T-helper 1 cell treated with Interleukin-12 subunit alpha and Interleukin-12 subunit beta and Interleukin-4 antibody, amounts not matched to agents 30 μg/mL and 1 μg/mL, for 36 hours (primary cell): ENCODE results near the gene WWC2.
"Not testable (repeated sequence)": the region's sequence is repeated elsewhere in the genome, so short reads cannot be mapped to it uniquely, and the experiment has no call there.

Experiments
- H3K27ac Mint-ChIP-seq: one replicate; pipeline ENCODE4 v1.8.0; 2021; ENCODE audit warnings: mild to moderate bottlenecking, mixed read lengths
- H3K27me3 Mint-ChIP-seq: one replicate; pipeline ENCODE4 v1.8.0; 2021; ENCODE audit warnings: low read depth, mixed read lengths
- H3K36me3 Mint-ChIP-seq: one replicate; pipeline ENCODE4 v1.8.0; 2021; ENCODE audit warnings: low read depth, mixed read lengths
- H3K4me1 Mint-ChIP-seq: one replicate; pipeline ENCODE4 v1.8.0; 2021; ENCODE audit warnings: low read depth, mixed read lengths
- H3K4me3 Mint-ChIP-seq: one replicate; pipeline ENCODE4 v1.8.0; 2021; ENCODE audit warnings: mild to moderate bottlenecking, moderate library complexity, mixed read lengths
- H3K9me3 Mint-ChIP-seq: one replicate; pipeline ENCODE4 v1.8.0; 2021; ENCODE audit warnings: mixed read lengths

WWC2 gene

GRCh38 chr4:183181081-183181480, 82.0 kb downstream of the WWC2 start:
- Mint-ChIP-seq H3K4me3 (no peak overlapping the region), H3K9me3 (peaks cover 5% of the 10 kb centered on the region), H3K27me3 (peaks cover 22% of the 10 kb centered on the region), H3K4me1 (peaks cover 3% of the 10 kb centered on the region), H3K36me3 (no peaks in the 10 kb centered on the region), H3K27ac (no peak overlapping the region)

DNA sequence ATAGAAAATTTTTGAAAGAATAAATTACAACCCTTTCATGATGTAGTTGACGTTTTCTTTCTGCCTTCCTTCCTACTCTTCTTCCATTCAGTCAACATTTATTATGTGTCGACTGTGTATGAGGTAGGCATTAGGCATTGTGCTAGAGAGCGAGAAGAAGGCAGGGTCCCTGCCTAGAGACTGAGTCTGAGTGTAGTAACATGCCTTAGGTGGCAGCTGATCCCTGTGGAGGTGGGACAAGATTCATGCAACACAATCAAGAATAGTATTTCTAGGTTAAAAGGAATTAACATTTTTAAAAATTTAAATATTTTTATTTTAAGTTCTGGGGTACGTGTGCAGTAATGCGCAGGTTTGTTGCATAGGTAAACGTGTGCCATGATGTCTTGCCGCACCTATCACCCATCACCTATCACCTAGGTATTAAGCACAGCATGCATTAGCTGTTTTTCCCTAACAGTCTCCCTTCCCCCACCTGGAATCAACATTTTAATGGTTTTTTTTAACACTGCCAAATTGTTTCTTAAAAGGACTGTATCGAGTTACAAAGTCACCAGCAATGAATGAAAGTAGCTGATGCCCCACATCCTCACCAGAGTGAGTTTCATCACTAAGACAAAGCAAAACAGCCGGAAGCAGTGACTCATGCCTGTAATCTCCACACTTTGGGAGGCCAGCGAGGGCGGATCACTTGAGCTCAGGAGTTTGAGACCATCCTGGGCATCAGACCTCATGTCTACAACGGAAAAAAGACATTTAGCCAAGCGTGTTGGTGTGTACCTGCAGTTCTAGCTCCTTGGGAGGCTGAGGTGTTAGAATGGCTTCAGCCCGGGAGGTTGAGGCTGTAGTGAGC, 84.0 kb downstream of the WWC2 start:
- no peaks in the 10 kb centered on the region for H3K36me3 Mint-ChIP-seq
- H3K4me3 Mint-ChIP-seq = no peak overlapping the region
- H3K4me1 Mint-ChIP-seq = peaks cover 6% of the 10 kb centered on the region

GRCh38 chr4:183183906-183184535, 85.0 kb downstream of the WWC2 start:
- peaks cover 30% of the 10 kb centered on the region for H3K27me3 Mint-ChIP-seq
- peaks cover 5% of the 10 kb centered on the region for H3K9me3 Mint-ChIP-seq
- H3K4me3 Mint-ChIP-seq = no peak overlapping the region
- no peak overlapping the region for H3K27ac Mint-ChIP-seq
- peaks cover 6% of the 10 kb centered on the region for H3K4me1 Mint-ChIP-seq
- no peaks in the 10 kb centered on the region for H3K36me3 Mint-ChIP-seq

More for the DNA sequence above, 84.0 kb downstream of the WWC2 start:
- Mint-ChIP-seq H3K9me3 (peaks cover 5% of the 10 kb centered on the region), H3K27me3 (peaks cover 30% of the 10 kb centered on the region), H3K27ac (no peak overlapping the region)

GRCh38 chr4:183185018-183185417, 86.0 kb downstream of the WWC2 start:
- Mint-ChIP-seq H3K4me1 (peaks cover 6% of the 10 kb centered on the region), H3K36me3 (no peaks in the 10 kb centered on the region), H3K4me3 (no peak overlapping the region), H3K9me3 (peaks cover 5% of the 10 kb centered on the region), H3K27me3 (peaks cover 26% of the 10 kb centered on the region), H3K27ac (no peak overlapping the region)

DNA sequence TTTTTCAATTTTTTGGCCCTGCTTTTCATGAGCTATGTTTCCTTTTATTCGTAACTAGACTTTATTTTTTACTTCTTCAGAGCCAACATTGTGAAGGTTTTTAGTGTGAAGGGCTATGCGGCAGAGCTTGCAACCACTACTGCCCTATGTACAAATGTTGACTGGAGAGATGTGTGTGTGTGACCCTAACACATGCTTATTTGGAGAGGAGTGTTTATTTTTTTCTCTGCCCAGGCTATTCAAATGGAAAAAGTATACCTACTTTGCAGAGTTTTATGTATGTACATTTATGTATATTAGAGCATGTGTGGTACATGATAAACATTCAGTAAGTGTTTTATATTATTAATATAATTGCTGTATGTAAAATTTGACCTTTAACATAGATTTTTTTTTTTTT, 86.5 kb downstream of the WWC2 start:
- no peak overlapping the region for H3K4me3 Mint-ChIP-seq
- no peak overlapping the region for H3K27ac Mint-ChIP-seq
- peaks cover 26% of the 10 kb centered on the region for H3K27me3 Mint-ChIP-seq
- H3K36me3 Mint-ChIP-seq = no peaks in the 10 kb centered on the region
- peaks cover 5% of the 10 kb centered on the region for H3K9me3 Mint-ChIP-seq
- H3K4me1 Mint-ChIP-seq = peaks cover 6% of the 10 kb centered on the region

DNA sequence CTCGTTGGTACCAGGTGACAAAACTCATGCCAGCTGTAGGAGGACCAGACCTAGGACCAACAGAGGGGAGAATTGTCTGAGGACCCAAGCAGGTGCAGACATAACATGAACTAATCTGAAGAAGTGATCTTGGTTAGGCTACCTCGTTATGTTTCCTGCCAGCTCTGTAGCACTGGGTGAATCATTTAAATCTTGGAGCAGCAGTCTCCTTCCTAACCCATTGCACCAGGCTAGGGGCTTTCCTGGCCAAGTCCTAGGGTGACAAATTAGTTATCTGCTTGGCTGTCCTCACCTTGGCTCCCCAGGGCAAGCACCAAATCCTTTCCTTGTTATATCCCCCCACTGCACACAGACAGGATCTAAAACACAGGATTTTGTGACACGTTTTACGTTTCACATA, 87.8 kb downstream of the WWC2 start:
- Mint-ChIP-seq H3K27me3 (peaks cover 20% of the 10 kb centered on the region), H3K4me1 (peaks cover 6% of the 10 kb centered on the region), H3K9me3 (peaks cover 5% of the 10 kb centered on the region), H3K36me3 (no peaks in the 10 kb centered on the region), H3K27ac (no peak overlapping the region), H3K4me3 (no peak overlapping the region)

DNA sequence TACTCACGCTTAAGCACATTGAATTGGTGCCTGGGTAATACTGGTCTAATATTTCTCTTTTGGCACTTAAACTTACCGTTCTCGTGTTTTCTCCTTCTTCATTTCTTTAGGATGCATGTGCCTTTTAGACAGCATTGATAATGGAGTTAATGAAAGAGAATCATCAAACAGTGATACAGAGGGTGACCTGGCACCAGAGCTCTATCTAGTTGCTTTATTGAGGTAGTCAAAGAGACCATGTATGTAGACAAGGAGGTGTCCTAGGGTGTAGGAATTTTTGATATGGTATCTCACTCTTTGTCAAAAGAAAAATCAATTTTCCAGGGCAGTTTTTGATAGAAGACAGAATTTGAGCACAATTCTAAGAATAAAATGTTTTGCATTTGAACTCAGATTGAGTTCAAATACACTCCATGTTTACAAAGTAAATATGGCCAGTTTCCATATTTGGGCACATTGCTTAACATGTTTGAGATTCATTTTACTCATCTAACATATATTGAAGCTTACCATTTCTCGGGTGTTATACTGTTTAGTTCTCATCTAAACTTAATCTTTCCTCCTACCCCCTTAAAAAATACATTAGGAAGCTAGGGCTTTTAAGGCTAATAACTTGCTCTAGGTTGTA, 92.0 kb downstream of the WWC2 start:
- H3K27ac Mint-ChIP-seq = no peak overlapping the region
- H3K27me3 Mint-ChIP-seq = peaks cover 37% of the 10 kb centered on the region
- H3K4me1 Mint-ChIP-seq = peaks cover 2% of the 10 kb centered on the region
- no peaks in the 10 kb centered on the region for H3K36me3 Mint-ChIP-seq
- no peaks in the 10 kb centered on the region for H3K9me3 Mint-ChIP-seq
- H3K4me3 Mint-ChIP-seq = no peak overlapping the region

DNA sequence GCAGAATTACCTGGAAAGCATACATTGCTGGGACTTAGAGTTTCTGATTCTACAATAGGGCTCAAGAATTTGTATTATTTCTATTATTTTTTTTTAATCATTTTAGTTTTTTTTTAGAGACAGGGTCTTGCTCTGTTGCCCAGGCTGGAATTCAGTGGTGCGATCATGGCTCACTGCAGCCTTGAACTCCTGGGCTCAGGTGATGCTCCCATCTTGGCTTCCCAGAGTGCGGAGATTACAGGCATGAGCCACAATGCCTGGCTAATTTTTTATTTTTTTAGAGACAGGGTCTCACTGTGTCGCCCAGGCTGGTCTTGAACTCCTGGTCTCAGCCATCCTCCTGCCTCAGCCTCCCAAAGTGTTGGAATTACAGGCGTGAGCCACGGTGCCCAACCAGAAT, 92.6 kb downstream of the WWC2 start:
- Mint-ChIP-seq H3K27me3 (peaks cover 36% of the 10 kb centered on the region), H3K27ac (no peak overlapping the region), H3K4me1 (no peaks in the 10 kb centered on the region), H3K36me3 (no peaks in the 10 kb centered on the region), H3K4me3 (no peak overlapping the region), H3K9me3 (no peaks in the 10 kb centered on the region)

DNA sequence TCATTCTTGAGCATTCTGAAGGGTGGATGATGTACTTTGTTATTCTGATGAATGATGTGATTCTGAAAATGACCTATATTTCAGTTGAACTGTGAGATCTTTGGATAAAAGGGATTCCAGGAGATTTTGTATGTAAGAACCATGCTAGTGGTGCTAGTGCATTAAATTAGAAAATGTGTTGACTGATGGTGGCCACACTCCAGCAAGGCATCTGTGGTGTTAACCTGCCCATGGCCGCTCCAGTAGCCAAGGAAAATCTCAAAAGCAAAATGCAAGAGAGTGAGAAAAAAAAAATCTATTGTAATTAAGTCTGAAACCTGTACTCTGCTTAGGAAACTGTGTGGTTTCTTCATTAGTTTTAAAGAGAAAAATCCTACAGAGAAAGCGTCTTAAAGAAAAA, 93.5 kb downstream of the WWC2 start:
- Mint-ChIP-seq H3K9me3 (no peaks in the 10 kb centered on the region), H3K4me1 (no peaks in the 10 kb centered on the region), H3K36me3 (no peaks in the 10 kb centered on the region), H3K27me3 (peaks cover 33% of the 10 kb centered on the region), H3K27ac (no peak overlapping the region), H3K4me3 (no peak overlapping the region)

- peaks cover 33% of the 10 kb centered on the region for H3K27me3 Mint-ChIP-seq
- not testable (repeated sequence) for H3K27ac Mint-ChIP-seq, H3K36me3 Mint-ChIP-seq, H3K4me1 Mint-ChIP-seq, H3K4me3 Mint-ChIP-seq, H3K9me3 Mint-ChIP-seq
Measured at GRCh38 chr4:183193730-183194338, 94.8 kb downstream of the WWC2 start.

GRCh38 chr4:183195534-183195933, 96.5 kb downstream of the WWC2 start:
- Mint-ChIP-seq H3K9me3 (no peaks in the 10 kb centered on the region), H3K4me3 (no peak overlapping the region), H3K27me3 (peaks cover 33% of the 10 kb centered on the region), H3K27ac (no peak overlapping the region), H3K4me1 (no peaks in the 10 kb centered on the region), H3K36me3 (no peaks in the 10 kb centered on the region)

DNA sequence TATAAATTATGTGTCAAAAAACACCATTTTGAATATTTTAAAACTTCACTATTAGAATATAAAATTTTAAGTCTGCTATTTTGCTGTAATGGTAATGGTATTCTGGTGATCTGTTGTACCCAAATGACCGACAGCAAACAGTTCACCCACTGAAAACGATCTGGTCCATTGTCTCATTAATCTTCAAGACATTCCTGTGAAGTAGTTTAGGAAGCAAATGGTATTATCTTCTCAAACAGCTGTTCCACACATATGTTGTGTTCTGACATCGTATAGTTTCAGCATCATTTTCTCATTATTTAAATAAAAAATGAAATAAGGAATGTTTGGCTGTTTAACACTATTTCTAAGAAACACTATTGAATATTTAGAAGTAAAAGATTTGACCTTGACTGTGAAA, 98.1 kb downstream of the WWC2 start:
- Mint-ChIP-seq H3K27me3 (peaks cover 27% of the 10 kb centered on the region), H3K4me3 (no peak overlapping the region), H3K36me3 (no peaks in the 10 kb centered on the region), H3K4me1 (no peaks in the 10 kb centered on the region), H3K9me3 (no peaks in the 10 kb centered on the region), H3K27ac (no peak overlapping the region)

DNA sequence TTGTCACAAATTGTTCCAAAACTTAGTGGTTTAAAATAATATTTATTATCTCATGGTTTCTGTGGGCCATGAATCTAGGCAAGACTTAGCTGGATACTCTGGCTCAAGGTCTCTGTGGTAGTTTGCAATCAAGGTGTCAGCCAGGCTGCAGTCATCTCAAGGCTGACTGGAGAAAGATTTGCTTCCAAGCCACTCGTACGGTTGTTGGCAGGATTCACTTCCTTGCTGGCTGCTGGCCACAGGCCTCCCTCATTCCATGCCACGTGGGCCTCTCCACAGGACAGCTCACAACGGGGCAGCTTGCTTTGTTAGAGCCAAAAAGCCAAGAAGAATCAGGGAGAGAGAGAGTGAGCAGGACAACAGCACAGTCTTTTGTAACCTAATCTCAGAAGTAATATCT, 101.4 kb downstream of the WWC2 start:
- H3K27me3 Mint-ChIP-seq = peaks cover 10% of the 10 kb centered on the region
- H3K27ac Mint-ChIP-seq = no peak overlapping the region
- H3K9me3 Mint-ChIP-seq = no peaks in the 10 kb centered on the region
- no peak overlapping the region for H3K4me3 Mint-ChIP-seq
- no peaks in the 10 kb centered on the region for H3K4me1 Mint-ChIP-seq
- H3K36me3 Mint-ChIP-seq = no peaks in the 10 kb centered on the region

DNA sequence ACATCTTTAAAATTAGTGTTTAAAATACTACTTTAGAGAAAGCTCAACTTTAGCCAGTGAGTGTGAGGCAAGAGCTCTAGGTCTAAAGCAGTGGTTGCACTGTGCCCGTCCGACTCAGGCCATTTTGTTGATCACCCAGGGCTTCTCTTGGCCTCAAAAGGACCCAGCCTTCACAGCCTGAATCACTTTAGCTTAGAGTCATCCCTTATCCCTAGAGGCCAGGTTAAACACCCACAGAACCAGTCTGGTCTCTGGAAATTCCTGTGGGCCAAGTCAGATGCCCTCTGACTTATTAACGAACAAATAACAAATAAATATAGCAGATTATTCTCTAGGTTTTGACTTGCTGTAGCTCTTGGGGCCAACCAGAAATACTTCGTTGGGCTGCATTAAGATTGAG, 102.3 kb downstream of the WWC2 start:
- H3K9me3 Mint-ChIP-seq = no peaks in the 10 kb centered on the region
- H3K4me1 Mint-ChIP-seq = no peaks in the 10 kb centered on the region
- peaks cover 1% of the 10 kb centered on the region for H3K27me3 Mint-ChIP-seq
- H3K36me3 Mint-ChIP-seq = no peaks in the 10 kb centered on the region
- no peak overlapping the region for H3K4me3 Mint-ChIP-seq
- no peak overlapping the region for H3K27ac Mint-ChIP-seq

GRCh38 chr4:183202523-183202922, 103.5 kb downstream of the WWC2 start:
- no peaks in the 10 kb centered on the region for H3K36me3 Mint-ChIP-seq
- H3K4me1 Mint-ChIP-seq = no peaks in the 10 kb centered on the region
- no peak overlapping the region for H3K27ac Mint-ChIP-seq
- H3K4me3 Mint-ChIP-seq = no peak overlapping the region
- no peaks in the 10 kb centered on the region for H3K9me3 Mint-ChIP-seq
- no peaks in the 10 kb centered on the region for H3K27me3 Mint-ChIP-seq
